Colonic mucosa (tissue), 4 donors: Measurements from ENCODE around the gene NCK2. TPM values are rescaled to one million over a fixed set of nuclear protein-coding genes. Genes with fewer than 3 reads are reported as not detected.

ENCODE experiments used
- DNase-seq: peaks from one replicate; pipeline ENCODE4 v3.0.0-alpha.2; 2020
- H3K27ac ChIP-seq: fragments of 200-600 bp; one replicate; pipeline ENCODE4 v1.8.0; 2021
- H3K27me3 ChIP-seq: fragments of 200-600 bp; one replicate; pipeline ENCODE4 v1.8.0; 2021
- H3K36me3 ChIP-seq: fragments of 200-600 bp; one replicate; pipeline ENCODE4 v1.8.0; 2021
- H3K4me1 ChIP-seq: fragments of 200-600 bp; one replicate; pipeline ENCODE4 v1.8.0; 2021; ENCODE audit warnings: mild to moderate bottlenecking
- H3K4me3 ChIP-seq: fragments of 200-600 bp; one replicate; pipeline ENCODE4 v1.8.0; 2021
- H3K9ac ChIP-seq, 2 donors: one replicate each; pipeline ENCODE4 v1.7.0; 2013; ENCODE audit warnings: control low read depth in 2 of 2, low read depth in 2 of 2, low read length in 2 of 2
- H3K9me3 ChIP-seq: fragments of 200-600 bp; one replicate; pipeline ENCODE4 v1.8.0; 2021
- intact Hi-C: fragments of 100-400 bp; cut with DNase I; formaldehyde crosslinking; loops from one replicate; pipeline ENCODE4 v1.14.1; 2022
- total RNA-seq, 2 donors: library from RNA; stranded (reverse); fragmentation: NEBNext Ultra II Directional in 1 of 2; extraction: Animal tissue kit (Norgen Biotek cat#: 25700) in 1 of 2; gene quantifications; one replicate each; pipeline ENCODE4 v1.2.1, GENCODE V29; 2021
- TF ChIP-seq, protein P1 (sequence below): fragments of 200-600 bp; IDR thresholded peaks from one replicate; pipeline ENCODE4 v1.8.0; 2022; ENCODE audit warnings: antibody characterized with exemption, mild to moderate bottlenecking
- donor health status: healthy.
- donor health status: DM: no; HTN: no; CAD: no.
- donor health status: DM: no; HTN: no; CAD: no.

NCK2 gene
- total RNA-seq, 2 donors from 2014 or later = 51.3 to 67.5 TPM

- Histone ChIP-seq H3K9me3 (no peaks in the 10 kb centered on the region), H3K4me1 (peaks cover 5% of the 10 kb centered on the region), H3K27ac (no peak overlapping the region), H3K4me3 (no peak overlapping the region), H3K27me3 (no peaks in the 10 kb centered on the region), H3K9ac (no peak overlapping the region), H3K36me3 (no peaks in the 10 kb centered on the region)
- TF ChIP-seq, protein P1, sequence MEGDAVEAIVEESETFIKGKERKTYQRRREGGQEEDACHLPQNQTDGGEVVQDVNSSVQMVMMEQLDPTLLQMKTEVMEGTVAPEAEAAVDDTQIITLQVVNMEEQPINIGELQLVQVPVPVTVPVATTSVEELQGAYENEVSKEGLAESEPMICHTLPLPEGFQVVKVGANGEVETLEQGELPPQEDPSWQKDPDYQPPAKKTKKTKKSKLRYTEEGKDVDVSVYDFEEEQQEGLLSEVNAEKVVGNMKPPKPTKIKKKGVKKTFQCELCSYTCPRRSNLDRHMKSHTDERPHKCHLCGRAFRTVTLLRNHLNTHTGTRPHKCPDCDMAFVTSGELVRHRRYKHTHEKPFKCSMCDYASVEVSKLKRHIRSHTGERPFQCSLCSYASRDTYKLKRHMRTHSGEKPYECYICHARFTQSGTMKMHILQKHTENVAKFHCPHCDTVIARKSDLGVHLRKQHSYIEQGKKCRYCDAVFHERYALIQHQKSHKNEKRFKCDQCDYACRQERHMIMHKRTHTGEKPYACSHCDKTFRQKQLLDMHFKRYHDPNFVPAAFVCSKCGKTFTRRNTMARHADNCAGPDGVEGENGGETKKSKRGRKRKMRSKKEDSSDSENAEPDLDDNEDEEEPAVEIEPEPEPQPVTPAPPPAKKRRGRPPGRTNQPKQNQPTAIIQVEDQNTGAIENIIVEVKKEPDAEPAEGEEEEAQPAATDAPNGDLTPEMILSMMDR = no peak
- DNase-seq = no peak
- intact Hi-C loops = no loop called here
Observed at GRCh38 chr2:105809097-105809473, 64.4 kb downstream of the NCK2 start.

- Histone ChIP-seq H3K27me3 (no peaks in the 10 kb centered on the region), H3K36me3 (no peaks in the 10 kb centered on the region), H3K9me3 (no peaks in the 10 kb centered on the region), H3K4me1 (no peaks in the 10 kb centered on the region), H3K9ac (no peak overlapping the region), H3K4me3 (no peak overlapping the region), H3K27ac (no peak overlapping the region)
- intact Hi-C loops = no loop called here
- DNase-seq = no peak
- TF ChIP-seq, protein P1 = no peak
Observed at GRCh38 chr2:105809723-105810122, 65.0 kb downstream of the NCK2 start.

DNA sequence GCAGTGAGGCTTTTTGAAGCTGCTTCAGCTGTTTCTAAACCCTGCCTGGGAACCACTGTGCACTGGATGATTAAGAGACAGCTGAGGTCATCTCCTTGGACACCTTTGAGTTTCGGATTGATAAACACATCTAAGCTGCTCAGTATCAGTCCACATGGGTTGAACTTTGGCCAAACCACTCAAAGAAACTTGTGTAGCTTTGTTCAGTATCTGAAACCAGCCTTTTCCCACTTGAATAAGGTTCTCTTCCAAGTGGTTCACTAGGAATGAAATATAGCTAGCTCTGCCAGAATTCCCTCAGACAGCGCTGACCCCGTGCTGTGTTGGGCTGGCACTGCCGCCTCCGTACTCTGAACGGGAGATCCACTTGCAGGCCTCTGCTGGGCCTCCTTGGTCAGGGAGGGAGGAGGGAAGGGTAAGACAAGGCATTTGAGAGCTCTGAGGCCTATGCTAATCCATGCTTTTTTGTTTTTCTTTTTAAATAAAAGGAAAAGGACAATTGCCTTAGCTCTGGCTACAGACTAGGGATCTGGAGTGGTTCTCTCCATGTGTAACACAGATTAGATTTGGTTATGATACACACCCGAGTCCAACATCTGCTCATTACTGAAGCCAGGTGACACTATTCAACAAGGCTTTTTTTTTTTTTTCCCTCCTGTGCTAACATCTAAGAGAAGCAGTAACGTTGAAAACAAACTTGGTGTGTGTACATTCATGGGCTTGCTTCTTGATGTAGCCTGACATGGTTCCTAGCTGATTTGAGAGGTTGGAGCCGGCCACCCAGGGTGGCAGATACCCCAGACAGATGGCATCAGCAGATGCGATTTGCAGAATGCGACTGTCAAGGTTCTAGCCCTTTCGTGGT is 67.7 kb downstream of the NCK2 start:
- H3K27me3 ChIP-seq = no peaks in the 10 kb centered on the region
- TF ChIP-seq, protein P1 = no peak
- no peak overlapping the region for H3K27ac ChIP-seq
- no peaks in the 10 kb centered on the region for H3K4me1 ChIP-seq
- intact Hi-C loops = no loop called here
- no peak for DNase-seq
- H3K9me3 ChIP-seq = no peaks in the 10 kb centered on the region
- no peaks in the 10 kb centered on the region for H3K36me3 ChIP-seq
- no peak overlapping the region for H3K9ac ChIP-seq
- no peak overlapping the region for H3K4me3 ChIP-seq

DNA sequence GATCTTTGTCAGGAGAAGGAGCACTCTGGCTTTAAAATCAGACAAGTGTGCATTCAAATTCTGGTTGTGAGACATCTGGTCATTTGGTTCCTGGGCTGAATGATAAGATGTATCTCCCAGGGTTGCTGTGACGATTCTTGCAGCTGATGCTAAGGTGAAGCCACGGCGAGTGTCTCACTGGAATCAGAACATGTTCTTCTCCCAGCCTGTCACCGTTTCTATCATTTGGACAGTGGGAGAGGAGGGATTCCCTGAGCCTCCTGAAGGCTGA is 68.3 kb downstream of the NCK2 start:
- Histone ChIP-seq H3K27ac (no peak overlapping the region), H3K4me3 (no peak overlapping the region), H3K9ac (no peak overlapping the region), H3K4me1 (no peaks in the 10 kb centered on the region), H3K9me3 (no peaks in the 10 kb centered on the region), H3K36me3 (no peaks in the 10 kb centered on the region), H3K27me3 (no peaks in the 10 kb centered on the region)
- intact Hi-C loops = no loop called here
- TF ChIP-seq, protein P1 = no peak
- no peak for DNase-seq

DNA sequence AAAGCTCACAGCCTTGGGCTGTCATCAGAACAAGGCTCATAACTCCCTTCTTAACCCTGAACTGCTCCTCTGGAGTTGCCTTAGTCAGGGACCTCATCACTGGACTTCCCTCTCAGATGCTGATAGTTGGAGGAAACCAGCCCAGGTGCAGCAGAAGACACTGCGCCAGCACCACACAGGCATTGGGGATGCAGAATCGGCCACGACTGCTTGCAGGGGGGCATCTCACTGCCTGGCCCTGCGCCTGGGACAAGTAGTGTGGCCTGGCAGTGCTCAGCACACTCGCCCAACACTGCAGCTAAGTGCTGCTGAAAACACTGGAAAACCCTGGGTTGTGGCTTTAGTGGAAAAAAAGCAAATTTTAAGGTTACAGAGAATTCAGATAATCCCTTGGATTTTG is 68.7 kb downstream of the NCK2 start:
- Histone ChIP-seq H3K36me3 (no peaks in the 10 kb centered on the region), H3K9ac (no peak overlapping the region), H3K4me3 (no peak overlapping the region), H3K9me3 (no peaks in the 10 kb centered on the region), H3K27me3 (no peaks in the 10 kb centered on the region), H3K27ac (no peak overlapping the region), H3K4me1 (no peaks in the 10 kb centered on the region)
- TF ChIP-seq, protein P1 = no peak
- intact Hi-C loops = no loop called here
- DNase-seq = no peak
